HT1080 (cell line): ENCODE results near the gene GATA6. TPM values are rescaled to one million over a fixed set of nuclear protein-coding genes. Genes with fewer than 3 reads are reported as not detected.
"Not testable (repeated sequence)": the region's sequence is repeated elsewhere in the genome, so short reads cannot be mapped to it uniquely, and the experiment has no call there.

Source experiments
- DNase-seq: peaks from one replicate; pipeline ENCODE4 v3.0.0-alpha.2; 2015; ENCODE audit warnings: low read depth
- total RNA-seq: library from RNA; depleted of rRNA; stranded (reverse); fragments of >200 nt; shearing (Covaris generic); gene quantifications from 2 replicates; pipeline ENCODE4 v1.2.3, GENCODE V29; 2014

GATA6 gene
- total RNA-seq, 1 experiment from 2014 or later = 6.8 TPM

GRCh38 chr18:22180722-22181121 is 11.3 kb downstream of the GATA6 start:
- no peak for DNase-seq

- DNase-seq = no peak
Measured at GRCh38 chr18:22182884-22183697, 13.7 kb downstream of the GATA6 start.

GRCh38 chr18:22183698-22184170 is 14.3 kb downstream of the GATA6 start:
- DNase-seq = no peak

GRCh38 chr18:22184573-22184972 is 15.2 kb downstream of the GATA6 start:
- DNase-seq = not testable (repeated sequence)

GRCh38 chr18:22185273-22185672 is 15.9 kb downstream of the GATA6 start:
- no peak for DNase-seq

GRCh38 chr18:22185771-22186386 is 16.5 kb downstream of the GATA6 start:
- no peak for DNase-seq

GRCh38 chr18:22186484-22186971 is 17.1 kb downstream of the GATA6 start:
- DNase-seq = no peak

- DNase-seq = no peak
Measured at GRCh38 chr18:22188559-22189267, 19.3 kb downstream of the GATA6 start.

- no peak for DNase-seq
Measured at GRCh38 chr18:22189449-22190166, 20.2 kb downstream of the GATA6 start.

GRCh38 chr18:22191346-22191695 is 21.9 kb downstream of the GATA6 start:
- DNase-seq = no peak

GRCh38 chr18:22191923-22192322 is 22.5 kb downstream of the GATA6 start:
- DNase-seq = no peak

- no peak for DNase-seq
Measured at GRCh38 chr18:22193466-22193865, 24.1 kb downstream of the GATA6 start.

- DNase-seq = no peak
Measured at GRCh38 chr18:22194151-22194598, 24.8 kb downstream of the GATA6 start.

GRCh38 chr18:22195052-22195451 is 25.7 kb downstream of the GATA6 start:
- no peak for DNase-seq

GRCh38 chr18:22196943-22197342 is 27.6 kb downstream of the GATA6 start:
- not testable (repeated sequence) for DNase-seq

- no peak for DNase-seq
Measured at GRCh38 chr18:22197668-22198067, 28.3 kb downstream of the GATA6 start.

GRCh38 chr18:22198163-22198562 is 28.8 kb downstream of the GATA6 start:
- no peak for DNase-seq

- DNase-seq = no peak
Measured at GRCh38 chr18:22199005-22199404, 29.6 kb downstream of the GATA6 start.

- DNase-seq = no peak
Measured at GRCh38 chr18:22200611-22201225, 31.3 kb downstream of the GATA6 start.

- no peak for DNase-seq
Measured at GRCh38 chr18:22203035-22203434, 33.6 kb downstream of the GATA6 start.
